SU-DHL-6 (cell line): ENCODE data around the gene GABBR2.

Experiments used
- H2AFZ ChIP-seq: fragments of 200-600 bp; sonication (generic); 2 replicates; pipeline ENCODE4 v1.6.1; 2014; ENCODE audit warnings: low read depth, mild to moderate bottlenecking, moderate library complexity, mixed read lengths, antibody characterized with exemption, low read length; ENCODE audit not compliant: severe bottlenecking
- H3F3A ChIP-seq: fragments of 200-600 bp; shearing (Covaris generic); 2 replicates; pipeline ENCODE4 v1.6.0; 2016; ENCODE audit warnings: antibody characterized with exemption, mild to moderate bottlenecking; ENCODE audit not compliant: insufficient read depth
- H3K27ac ChIP-seq: fragments of 200-600 bp; sonication (generic); 2 replicates; pipeline ENCODE4 v1.5.1; 2016; ENCODE audit warnings: low read depth, mild to moderate bottlenecking, low read length, moderate library complexity, mixed read lengths
- H3K27me3 ChIP-seq: fragments of 200-600 bp; sonication (generic), shearing (Covaris generic); 2 replicates; pipeline ENCODE4 v1.6.0; 2014; ENCODE audit warnings: mild to moderate bottlenecking, low read length
- H3K36me3 ChIP-seq: fragments of 200-600 bp; sonication (generic); 2 replicates; pipeline ENCODE4 v1.6.1; 2014; ENCODE audit warnings: mild to moderate bottlenecking, low read length, mixed read lengths
- H3K4me2 ChIP-seq: fragments of 300-600, 200-600 bp; shearing (Covaris generic), sonication (generic); 2 replicates; pipeline ENCODE4 v1.6.0; 2014; ENCODE audit warnings: low read length, low read depth, mild to moderate bottlenecking; ENCODE audit not compliant: poor library complexity, severe bottlenecking
- H3K4me3 ChIP-seq: fragments of 200-600 bp; sonication (generic); 2 replicates; pipeline ENCODE4 v1.5.1; 2014; ENCODE audit warnings: antibody characterized with exemption, low read length, mild to moderate bottlenecking, mixed read lengths; ENCODE audit not compliant: insufficient read depth, poor library complexity, severe bottlenecking
- H3K79me2 ChIP-seq: fragments of 200-600 bp; sonication (generic); 2 replicates; pipeline ENCODE4 v1.6.1; 2014; ENCODE audit warnings: mild to moderate bottlenecking, low read length, moderate library complexity; ENCODE audit not compliant: insufficient read depth
- H3K9ac ChIP-seq: fragments of 200-600 bp; sonication (generic); 2 replicates; pipeline ENCODE4 v1.7.0; 2014; ENCODE audit warnings: mild to moderate bottlenecking, low read length
- H3K9me2 ChIP-seq: fragments of 200-600 bp; sonication (generic); replicated peaks from 2 replicates; pipeline ENCODE4 v1.6.1; 2014; ENCODE audit warnings: low read length; ENCODE audit not compliant: insufficient read depth
- H3K9me3 ChIP-seq: fragments of 200-600 bp; sonication (generic); 2 replicates; pipeline ENCODE4 v1.6.1; 2014; ENCODE audit warnings: low read length, mixed read lengths; ENCODE audit not compliant: insufficient read depth
- H4K20me1 ChIP-seq: fragments of 200-600 bp; sonication (generic); 2 replicates; pipeline ENCODE4 v1.6.1; 2014; ENCODE audit warnings: low read depth, mild to moderate bottlenecking, antibody characterized with exemption, low read length, moderate library complexity, mixed read lengths
- EZH2phosphoT487 ChIP-seq: fragments of 200-600 bp; sonication (generic), shearing (Covaris generic); conservative IDR thresholded peaks from 2 replicates; pipeline ENCODE4 v1.6.1; 2018; ENCODE audit warnings: mild to moderate bottlenecking, antibody characterized with exemption, low read length, moderate library complexity, mixed read lengths
- TF ChIP-seq, protein P1 (sequence below): fragments of 200-600 bp; sonication (generic); IDR thresholded peaks from one replicate; pipeline ENCODE4 v1.5.1; 2017; ENCODE audit warnings: antibody characterized with exemption, mild to moderate bottlenecking, low read length, moderate library complexity; ENCODE audit not compliant: insufficient read depth, poor library complexity, severe bottlenecking

The GABBR2 gene

DNA sequence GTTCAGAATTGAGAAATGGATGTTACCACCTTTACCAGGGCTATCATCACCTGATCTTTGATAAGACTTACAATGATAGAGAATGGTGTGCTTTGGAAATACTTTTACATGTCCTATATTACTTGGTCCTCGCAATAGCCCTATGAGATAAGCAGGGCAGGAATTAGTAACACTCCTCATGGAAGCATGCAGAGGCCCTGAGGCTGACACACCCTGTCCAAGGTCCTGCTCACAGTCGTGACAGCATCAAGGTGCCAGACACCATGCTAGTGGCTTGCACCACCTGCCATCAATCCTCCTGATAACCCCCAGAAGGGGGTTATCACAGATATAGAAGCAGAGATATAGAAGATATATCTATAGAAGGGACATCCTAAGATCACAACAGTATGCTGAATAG is 236.5 kb downstream of the GABBR2 start:
- Histone ChIP-seq H3K27ac (no peak overlapping the region), H3K9me3 (no peaks in the 10 kb centered on the region), H4K20me1 (no peaks in the 10 kb centered on the region), H3K4me3 (no peak overlapping the region), H3K27me3 (no peaks in the 10 kb centered on the region), H3K36me3 (no peaks in the 10 kb centered on the region), H3K9ac (no peak overlapping the region), H2AFZ (no peak overlapping the region), H3F3A (no peaks in the 10 kb centered on the region), H3K9me2 (no peaks in the 10 kb centered on the region), H3K4me2 (no peak overlapping the region), H3K79me2 (no peaks in the 10 kb centered on the region)
- TF ChIP-seq, protein P1, sequence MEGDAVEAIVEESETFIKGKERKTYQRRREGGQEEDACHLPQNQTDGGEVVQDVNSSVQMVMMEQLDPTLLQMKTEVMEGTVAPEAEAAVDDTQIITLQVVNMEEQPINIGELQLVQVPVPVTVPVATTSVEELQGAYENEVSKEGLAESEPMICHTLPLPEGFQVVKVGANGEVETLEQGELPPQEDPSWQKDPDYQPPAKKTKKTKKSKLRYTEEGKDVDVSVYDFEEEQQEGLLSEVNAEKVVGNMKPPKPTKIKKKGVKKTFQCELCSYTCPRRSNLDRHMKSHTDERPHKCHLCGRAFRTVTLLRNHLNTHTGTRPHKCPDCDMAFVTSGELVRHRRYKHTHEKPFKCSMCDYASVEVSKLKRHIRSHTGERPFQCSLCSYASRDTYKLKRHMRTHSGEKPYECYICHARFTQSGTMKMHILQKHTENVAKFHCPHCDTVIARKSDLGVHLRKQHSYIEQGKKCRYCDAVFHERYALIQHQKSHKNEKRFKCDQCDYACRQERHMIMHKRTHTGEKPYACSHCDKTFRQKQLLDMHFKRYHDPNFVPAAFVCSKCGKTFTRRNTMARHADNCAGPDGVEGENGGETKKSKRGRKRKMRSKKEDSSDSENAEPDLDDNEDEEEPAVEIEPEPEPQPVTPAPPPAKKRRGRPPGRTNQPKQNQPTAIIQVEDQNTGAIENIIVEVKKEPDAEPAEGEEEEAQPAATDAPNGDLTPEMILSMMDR = no peak
- no peak for TF ChIP-seq EZH2phosphoT487

DNA sequence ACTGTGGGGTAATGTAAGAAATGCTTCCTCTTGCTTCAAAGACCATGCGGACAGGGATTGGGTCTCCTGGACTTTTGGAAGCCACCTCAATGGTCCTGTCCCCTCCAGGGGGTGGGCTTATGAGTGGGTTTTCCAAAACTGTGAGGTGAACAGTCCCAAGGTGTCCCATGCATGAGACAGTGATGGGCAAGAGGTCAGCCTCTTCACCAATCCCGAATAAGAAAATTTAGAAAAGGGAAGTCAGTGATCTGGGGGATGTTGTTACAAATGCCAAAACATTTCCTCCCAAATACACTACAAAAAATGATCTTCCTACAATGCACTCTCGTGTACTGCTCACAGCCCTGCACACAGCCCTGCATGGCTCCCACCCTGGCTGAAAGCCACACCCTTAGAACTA is 237.6 kb downstream of the GABBR2 start:
- H3K9me3 ChIP-seq = no peaks in the 10 kb centered on the region
- H3K79me2 ChIP-seq = no peaks in the 10 kb centered on the region
- TF ChIP-seq, protein P1 = no peak
- no peak for TF ChIP-seq EZH2phosphoT487
- H3K27me3 ChIP-seq = no peaks in the 10 kb centered on the region
- no peak overlapping the region for H3K27ac ChIP-seq
- H2AFZ ChIP-seq = no peak overlapping the region
- H3K4me2 ChIP-seq = no peak overlapping the region
- no peaks in the 10 kb centered on the region for H3F3A ChIP-seq
- H3K9me2 ChIP-seq = no peaks in the 10 kb centered on the region
- H3K9ac ChIP-seq = no peak overlapping the region
- no peaks in the 10 kb centered on the region for H3K36me3 ChIP-seq
- no peaks in the 10 kb centered on the region for H4K20me1 ChIP-seq
- H3K4me3 ChIP-seq = no peak overlapping the region

DNA sequence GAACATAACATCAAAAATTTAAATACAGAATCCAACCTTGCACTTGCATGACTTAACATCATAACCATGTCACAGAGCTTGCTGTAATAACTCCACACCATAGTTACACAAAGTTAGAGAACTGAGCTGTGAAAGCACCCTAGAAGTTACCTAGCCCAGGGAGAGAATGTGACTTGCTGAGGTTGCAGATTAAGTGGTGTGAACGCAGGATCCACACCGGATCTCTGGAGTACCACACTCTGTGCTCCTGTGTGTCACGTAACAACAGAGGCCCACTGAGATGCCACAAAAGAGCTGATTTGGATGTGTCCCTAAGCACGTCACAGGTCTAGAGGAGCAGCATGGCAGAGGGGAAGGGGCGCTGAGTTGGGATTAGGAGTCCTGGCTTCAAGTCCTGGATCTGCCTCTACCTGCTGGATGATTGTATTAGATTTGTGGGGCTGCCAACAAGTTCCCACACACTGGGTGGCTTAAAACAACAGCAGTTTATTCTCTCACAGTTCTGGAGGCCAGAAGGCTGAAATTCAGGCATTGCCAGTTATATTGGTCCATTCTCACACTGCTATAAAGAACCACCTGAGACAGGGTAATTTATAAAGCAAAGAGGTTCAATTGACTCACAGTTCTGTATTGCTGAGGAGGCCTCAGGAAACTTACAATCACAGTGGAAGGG is 240.0 kb downstream of the GABBR2 start:
- H3K36me3 ChIP-seq = no peaks in the 10 kb centered on the region
- no peak overlapping the region for H3K27ac ChIP-seq
- no peaks in the 10 kb centered on the region for H3K79me2 ChIP-seq
- H3K9ac ChIP-seq = no peak overlapping the region
- H3K9me3 ChIP-seq = no peaks in the 10 kb centered on the region
- H3K4me2 ChIP-seq = no peak overlapping the region
- H3K27me3 ChIP-seq = no peaks in the 10 kb centered on the region
- H3K4me3 ChIP-seq = no peak overlapping the region
- TF ChIP-seq, protein P1 = no peak
- TF ChIP-seq EZH2phosphoT487 = no peak
- H4K20me1 ChIP-seq = no peaks in the 10 kb centered on the region
- no peaks in the 10 kb centered on the region for H3F3A ChIP-seq
- no peaks in the 10 kb centered on the region for H3K9me2 ChIP-seq
- H2AFZ ChIP-seq = no peak overlapping the region
